K562 (cell line): Measurements from ENCODE around the gene CDC45. TPM values are rescaled to one million over a fixed set of nuclear protein-coding genes. Genes with fewer than 3 reads are reported as not detected.

ENCODE experiments used
- CREB1 ChIP-seq, 2 experiments: sonication (generic) in 1 of 2; formaldehyde crosslinking in 1 of 2; IDR thresholded peaks; 2 replicates each; pipeline versions ENCODE4 v1.6.1 to v1.8.0; 2012 to 2022; ENCODE audit warnings: inconsistent platforms in 1 of 2, mild to moderate bottlenecking in 1 of 2, missing genetic modification reagents in 1 of 2, moderate library complexity in 1 of 2
- ELF2 ChIP-seq: fragments of 250-450 bp; sonication (Bioruptor Pico); IDR thresholded peaks from 2 replicates; pipeline ENCODE4 v1.5.0; 2021; ENCODE audit warnings: mild to moderate bottlenecking
- EWSR1 ChIP-seq: fragments of 450-650 bp; IDR thresholded peaks from 2 replicates; pipeline ENCODE4 v1.6.1; 2018; ENCODE audit warnings: borderline replicate concordance, mild to moderate bottlenecking, low read depth, moderate library complexity; ENCODE audit not compliant: partially characterized antibody
- FIP1L1 ChIP-seq: fragments of 200-400 bp; formaldehyde crosslinking; IDR thresholded peaks from 2 replicates; pipeline ENCODE4 v1.6.1; 2018; ENCODE audit warnings: mild to moderate bottlenecking, low read depth, low read length; ENCODE audit not compliant: poor library complexity, severe bottlenecking
- HDAC8 ChIP-seq: fragments of 450-650 bp; IDR thresholded peaks from 2 replicates; pipeline ENCODE4 v1.6.1; 2016; ENCODE audit warnings: mild to moderate bottlenecking, missing genetic modification characterization, moderate library complexity, missing compliant biosample characterization
- HNRNPLL ChIP-seq: fragments of 200-400 bp; formaldehyde crosslinking; IDR thresholded peaks from 2 replicates; pipeline ENCODE4 v1.6.1; 2017; ENCODE audit warnings: low read length, low read depth, mild to moderate bottlenecking; ENCODE audit not compliant: poor library complexity, severe bottlenecking
- KDM4B ChIP-seq, 2 experiments: fragments of 450-650 bp in 1 of 2; sonication (generic) in 1 of 2; IDR thresholded peaks; 2 replicates each; pipeline ENCODE4 v1.6.1; 2016 to 2017; ENCODE audit warnings: borderline replicate concordance in 2 of 2, antibody characterized with exemption in 1 of 2, low read depth in 1 of 2, mild to moderate bottlenecking in 1 of 2
- NFIX ChIP-seq: fragments of 250-450 bp; sonication (Bioruptor Pico); IDR thresholded peaks from 2 replicates; pipeline ENCODE4 v1.4.0; 2020; ENCODE audit warnings: low read depth, mild to moderate bottlenecking, moderate library complexity
- NKRF ChIP-seq: fragments of 450-650 bp; IDR thresholded peaks from 2 replicates; pipeline ENCODE4 v1.6.1; 2016; ENCODE audit warnings: borderline replicate concordance
- PHB ChIP-seq: fragments of 250-450 bp; sonication (Bioruptor Pico); IDR thresholded peaks from 2 replicates; pipeline ENCODE4 v1.5.0; 2021
- TCFL5 ChIP-seq: fragments of 250-450 bp; sonication (Bioruptor Pico); conservative IDR thresholded peaks from 2 replicates; pipeline ENCODE4 v1.6.1; 2021; ENCODE audit warnings: mild to moderate bottlenecking, moderate library complexity, matching md5 sums
- USF1 ChIP-seq: sonication (generic); formaldehyde crosslinking; IDR thresholded peaks from 2 replicates; pipeline ENCODE4 v1.9.0; 2022; ENCODE audit warnings: mild to moderate bottlenecking, missing genetic modification reagents
- ZBTB1 ChIP-seq: sonication (generic); formaldehyde crosslinking; IDR thresholded peaks from 2 replicates; pipeline ENCODE4 v1.8.1; 2023; ENCODE audit warnings: missing genetic modification reagents, low read depth, mild to moderate bottlenecking, borderline replicate concordance
- ZNF197 ChIP-seq: fragments of 200-800 bp; sonication (Bioruptor generic); IDR thresholded peaks from 2 replicates; pipeline ENCODE4 v1.6.1; 2016; ENCODE audit warnings: low read depth, missing genetic modification characterization, missing compliant biosample characterization
- ZZZ3 ChIP-seq: fragments of 450-650 bp; IDR thresholded peaks from 2 replicates; pipeline ENCODE4 v1.6.1; 2016; ENCODE audit warnings: antibody characterized with exemption, mild to moderate bottlenecking, moderate library complexity
- polyA plus RNA-seq, 8 experiments: library from polyadenylated mRNA; depleted of rRNA in 4 of 8; stranded (reverse) in 5 of 8; unstranded in 3 of 8; fragments of >200 nt; fragmentation: Nextera tagmentation in 2 of 8; fragmentation: Illumina TruSeq in 1 of 8; extraction: Ambion mirVana in 2 of 8; extraction: Trizol in 1 of 8; gene quantifications; 2 replicates each; pipeline versions ENCODE4 v1.2.1 to v1.2.3, GENCODE V29; 2011 to 2014; ENCODE audit warnings: inconsistent platforms in 1 of 8, missing spikeins in 1 of 8
- total RNA-seq, 7 experiments: library from RNA; depleted of rRNA in 6 of 7; stranded (reverse); fragments of >200 nt in 6 of 7; fragmentation: Illumina TruSeq in 2 of 7; extraction: Trizol in 2 of 7; gene quantifications; 2 replicates each; pipeline versions ENCODE4 v1.2.1 to v1.2.3, GENCODE V29; 2011 to 2021; ENCODE audit warnings: low replicate concordance in 1 of 7
- TF ChIP-seq, protein P1 (sequence below): fragments of 450-650 bp; formaldehyde crosslinking; IDR thresholded peaks from 2 replicates; pipeline ENCODE4 v1.4.0; 2020; ENCODE audit warnings: mild to moderate bottlenecking, moderate library complexity
- TF ChIP-seq, protein P2 (sequence below): IDR thresholded peaks from 3 replicates; pipeline ENCODE4 v1.6.1; 2011; ENCODE audit warnings: borderline replicate concordance, mild to moderate bottlenecking, moderate library complexity; ENCODE audit not compliant: insufficient read length; ENCODE audit errors: extremely low read depth
- TF ChIP-seq, protein P3 (sequence below): fragments of 450-650 bp; IDR thresholded peaks from 2 replicates; pipeline ENCODE4 v1.7.0; 2016; ENCODE audit warnings: borderline replicate concordance

CDC45 gene
- total and polyA plus RNA-seq, 9 of the 15 experiments (the other 6 are each of a cell fraction or from before 2014, with no cell fraction given) = 251 to 580 (median 410) TPM

DNA sequence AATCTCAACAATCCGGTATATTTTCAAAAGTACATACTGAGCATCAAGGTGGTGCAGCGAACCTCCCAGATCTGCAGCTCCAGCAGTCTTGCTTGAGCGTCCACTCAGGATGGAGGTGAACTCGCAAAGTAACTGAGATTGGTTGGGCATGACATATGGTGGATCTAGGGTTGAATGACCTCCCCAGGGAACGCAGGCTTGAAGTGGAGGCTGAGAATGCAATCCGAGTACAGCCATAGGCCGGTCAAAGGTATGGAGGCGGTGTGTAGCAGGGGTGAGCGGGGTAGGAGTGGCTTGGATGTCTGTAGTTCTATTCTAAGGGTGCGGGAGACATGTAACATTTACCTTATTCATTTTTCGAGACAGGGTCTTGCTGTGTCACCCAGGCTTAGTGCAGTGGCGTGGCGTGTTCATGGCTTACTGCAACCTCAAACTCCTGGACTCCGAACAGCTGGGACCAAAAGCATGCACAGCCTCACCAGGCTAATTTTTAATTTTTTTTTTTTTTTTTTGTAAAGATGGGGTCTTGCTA, 31.6 kb upstream of the CDC45 start (continued):
- TF ChIP-seq ZZZ3 (no peak), KDM4B (IDR thresholded peaks at IDR 0.05; ENCODE audit: borderline replicate concordance in 2 of 2, low read depth in 1 of 2) (no peak), NFIX (CRISPR knock-in tag) (no peak), PHB (no peak), HDAC8 (no peak; the same call in 1 of the 2 replicates), ZNF197 (no peak), HNRNPLL (no peak), EWSR1 (no peak), FIP1L1 (no peak), CREB1 (IDR thresholded peaks at IDR 0.05) (no peak), CREB1 (CRISPR knock-in tag; IDR thresholded peaks at IDR 0.05) (no peak), TCFL5 (0 out of 2 replicates have a peak, but pooled peaks have one; percentile 7), NKRF (peak; percentile 75; the same call in 1 of the 2 replicates), USF1 (no peak), ELF2 (CRISPR knock-in tag) (no peak), ZBTB1 (CRISPR knock-in tag) (no peak)
- TF ChIP-seq, protein P1, sequence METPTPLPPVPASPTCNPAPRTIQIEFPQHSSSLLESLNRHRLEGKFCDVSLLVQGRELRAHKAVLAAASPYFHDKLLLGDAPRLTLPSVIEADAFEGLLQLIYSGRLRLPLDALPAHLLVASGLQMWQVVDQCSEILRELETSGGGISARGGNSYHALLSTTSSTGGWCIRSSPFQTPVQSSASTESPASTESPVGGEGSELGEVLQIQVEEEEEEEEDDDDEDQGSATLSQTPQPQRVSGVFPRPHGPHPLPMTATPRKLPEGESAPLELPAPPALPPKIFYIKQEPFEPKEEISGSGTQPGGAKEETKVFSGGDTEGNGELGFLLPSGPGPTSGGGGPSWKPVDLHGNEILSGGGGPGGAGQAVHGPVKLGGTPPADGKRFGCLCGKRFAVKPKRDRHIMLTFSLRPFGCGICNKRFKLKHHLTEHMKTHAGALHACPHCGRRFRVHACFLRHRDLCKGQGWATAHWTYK (CRISPR knock-in tag) = peak; percentile 90
- TF ChIP-seq, protein P2, sequence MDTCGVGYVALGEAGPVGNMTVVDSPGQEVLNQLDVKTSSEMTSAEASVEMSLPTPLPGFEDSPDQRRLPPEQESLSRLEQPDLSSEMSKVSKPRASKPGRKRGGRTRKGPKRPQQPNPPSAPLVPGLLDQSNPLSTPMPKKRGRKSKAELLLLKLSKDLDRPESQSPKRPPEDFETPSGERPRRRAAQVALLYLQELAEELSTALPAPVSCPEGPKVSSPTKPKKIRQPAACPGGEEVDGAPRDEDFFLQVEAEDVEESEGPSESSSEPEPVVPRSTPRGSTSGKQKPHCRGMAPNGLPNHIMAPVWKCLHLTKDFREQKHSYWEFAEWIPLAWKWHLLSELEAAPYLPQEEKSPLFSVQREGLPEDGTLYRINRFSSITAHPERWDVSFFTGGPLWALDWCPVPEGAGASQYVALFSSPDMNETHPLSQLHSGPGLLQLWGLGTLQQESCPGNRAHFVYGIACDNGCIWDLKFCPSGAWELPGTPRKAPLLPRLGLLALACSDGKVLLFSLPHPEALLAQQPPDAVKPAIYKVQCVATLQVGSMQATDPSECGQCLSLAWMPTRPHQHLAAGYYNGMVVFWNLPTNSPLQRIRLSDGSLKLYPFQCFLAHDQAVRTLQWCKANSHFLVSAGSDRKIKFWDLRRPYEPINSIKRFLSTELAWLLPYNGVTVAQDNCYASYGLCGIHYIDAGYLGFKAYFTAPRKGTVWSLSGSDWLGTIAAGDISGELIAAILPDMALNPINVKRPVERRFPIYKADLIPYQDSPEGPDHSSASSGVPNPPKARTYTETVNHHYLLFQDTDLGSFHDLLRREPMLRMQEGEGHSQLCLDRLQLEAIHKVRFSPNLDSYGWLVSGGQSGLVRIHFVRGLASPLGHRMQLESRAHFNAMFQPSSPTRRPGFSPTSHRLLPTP = no peak
- TF ChIP-seq, protein P3, sequence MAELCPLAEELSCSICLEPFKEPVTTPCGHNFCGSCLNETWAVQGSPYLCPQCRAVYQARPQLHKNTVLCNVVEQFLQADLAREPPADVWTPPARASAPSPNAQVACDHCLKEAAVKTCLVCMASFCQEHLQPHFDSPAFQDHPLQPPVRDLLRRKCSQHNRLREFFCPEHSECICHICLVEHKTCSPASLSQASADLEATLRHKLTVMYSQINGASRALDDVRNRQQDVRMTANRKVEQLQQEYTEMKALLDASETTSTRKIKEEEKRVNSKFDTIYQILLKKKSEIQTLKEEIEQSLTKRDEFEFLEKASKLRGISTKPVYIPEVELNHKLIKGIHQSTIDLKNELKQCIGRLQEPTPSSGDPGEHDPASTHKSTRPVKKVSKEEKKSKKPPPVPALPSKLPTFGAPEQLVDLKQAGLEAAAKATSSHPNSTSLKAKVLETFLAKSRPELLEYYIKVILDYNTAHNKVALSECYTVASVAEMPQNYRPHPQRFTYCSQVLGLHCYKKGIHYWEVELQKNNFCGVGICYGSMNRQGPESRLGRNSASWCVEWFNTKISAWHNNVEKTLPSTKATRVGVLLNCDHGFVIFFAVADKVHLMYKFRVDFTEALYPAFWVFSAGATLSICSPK = no peak
